Measurements from ENCODE around the gene MEI4. TPM values are rescaled to one million over a fixed set of nuclear protein-coding genes. Genes with fewer than 3 reads are reported as not detected.

Gene MEI4
- polyA plus RNA-seq, 1 donor (not counting 4 experiments of a cell fraction or from before 2014, with no cell fraction given): 0.01 TPM

DNA sequence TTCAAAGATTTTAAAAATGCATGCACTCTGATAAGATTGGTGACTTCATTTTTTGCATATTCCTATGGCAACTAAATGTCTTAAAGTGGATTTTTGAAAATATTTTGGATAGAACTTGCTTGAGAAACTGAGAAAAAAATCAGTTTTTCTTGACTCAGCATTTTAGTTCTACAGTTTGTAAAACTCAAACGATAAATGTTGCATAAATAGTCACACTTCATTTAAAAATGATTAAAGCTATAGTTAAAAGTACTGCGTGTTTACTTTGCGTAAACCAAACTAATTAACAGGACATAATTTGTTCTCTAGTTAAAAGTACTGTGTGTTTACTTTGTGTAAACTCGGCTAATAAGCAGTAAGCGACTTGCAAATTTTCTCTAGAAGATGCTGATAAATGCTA, 28.3 kb upstream of the MEI4 start:
- FAIRE-seq: no peak
- dilution Hi-C loops (cut with MboI; ENCODE audit: extremely low pct_ligation_motif_present, low sequenced_read_pairs): no loop called here

DNA sequence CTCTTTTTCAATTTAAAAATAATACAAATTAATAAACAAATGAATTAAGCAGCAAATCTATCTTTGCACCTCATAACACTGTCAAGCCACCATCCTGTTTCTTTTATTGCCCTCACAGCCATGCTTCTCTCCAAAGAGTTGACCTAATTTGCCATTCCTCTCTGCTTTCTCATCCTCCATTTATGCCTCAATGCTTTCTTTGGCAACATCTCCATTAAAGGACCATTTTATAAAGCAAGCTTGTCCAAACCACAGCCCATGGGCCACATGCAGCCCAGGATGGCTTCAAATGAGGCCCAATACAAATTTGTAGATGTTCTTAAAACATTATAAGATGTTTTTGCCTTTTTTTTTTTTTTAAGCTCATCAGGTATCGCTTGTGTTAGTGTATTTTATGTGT, 26.4 kb upstream of the MEI4 start:
- no peaks in the 10 kb centered on the region for H3K9me3 ChIP-seq (ENCODE audit: control insufficient read depth, low read depth, low read length)

More for the DNA sequence above, 28.3 kb upstream of the MEI4 start:
- Histone ChIP-seq H3K9me3 (ENCODE audit: control insufficient read depth, low read depth, low read length) (no peaks in the 10 kb centered on the region), H4K20me1 (ENCODE audit: control insufficient read depth, extremely low read depth, insufficient read depth, low read length) (no peaks in the 10 kb centered on the region), H3K9me1 (ENCODE audit: control insufficient read depth, extremely low read depth, insufficient read depth, low read length) (no peaks in the 10 kb centered on the region), H3K79me2 (ENCODE audit: control insufficient read depth, insufficient read depth, low read length) (no peaks in the 10 kb centered on the region), H2AFZ (ENCODE audit: control insufficient read depth, low read length) (no peak overlapping the region), H3K27me3 (ENCODE audit: control insufficient read depth, extremely low read depth, insufficient read depth, low read length) (no peaks in the 10 kb centered on the region), H3K9ac (ENCODE audit: control insufficient read depth, extremely low read depth, insufficient read depth, low read length) (no peak overlapping the region), H3K4me1 (ENCODE audit: control insufficient read depth, extremely low read depth, insufficient read depth, low read length) (no peaks in the 10 kb centered on the region), H3K36me3 (ENCODE audit: control insufficient read depth in 2 of 2, extremely low read depth in 1 of 2, insufficient read depth in 2 of 2, low read length in 2 of 2) (no peaks in the 10 kb centered on the region), H3K4me2 (ENCODE audit: control insufficient read depth, extremely low read depth, insufficient read depth, low read depth, low read length) (no peak overlapping the region), H3K4me3 (ENCODE audit: control insufficient read depth in 2 of 3, extremely low read depth in 1 of 3, insufficient read depth in 2 of 3, low read depth in 1 of 3, low read length in 3 of 3) (no peak overlapping the region), H3K27ac (ENCODE audit: control insufficient read depth, insufficient read depth, low read length) (no peak overlapping the region)
- DNase-seq (ENCODE audit: low read depth, low spot score): no peak
- TF ChIP-seq, protein P1, sequence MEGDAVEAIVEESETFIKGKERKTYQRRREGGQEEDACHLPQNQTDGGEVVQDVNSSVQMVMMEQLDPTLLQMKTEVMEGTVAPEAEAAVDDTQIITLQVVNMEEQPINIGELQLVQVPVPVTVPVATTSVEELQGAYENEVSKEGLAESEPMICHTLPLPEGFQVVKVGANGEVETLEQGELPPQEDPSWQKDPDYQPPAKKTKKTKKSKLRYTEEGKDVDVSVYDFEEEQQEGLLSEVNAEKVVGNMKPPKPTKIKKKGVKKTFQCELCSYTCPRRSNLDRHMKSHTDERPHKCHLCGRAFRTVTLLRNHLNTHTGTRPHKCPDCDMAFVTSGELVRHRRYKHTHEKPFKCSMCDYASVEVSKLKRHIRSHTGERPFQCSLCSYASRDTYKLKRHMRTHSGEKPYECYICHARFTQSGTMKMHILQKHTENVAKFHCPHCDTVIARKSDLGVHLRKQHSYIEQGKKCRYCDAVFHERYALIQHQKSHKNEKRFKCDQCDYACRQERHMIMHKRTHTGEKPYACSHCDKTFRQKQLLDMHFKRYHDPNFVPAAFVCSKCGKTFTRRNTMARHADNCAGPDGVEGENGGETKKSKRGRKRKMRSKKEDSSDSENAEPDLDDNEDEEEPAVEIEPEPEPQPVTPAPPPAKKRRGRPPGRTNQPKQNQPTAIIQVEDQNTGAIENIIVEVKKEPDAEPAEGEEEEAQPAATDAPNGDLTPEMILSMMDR (optimal IDR thresholded peaks at IDR 0.05 in 1 of 3, IDR thresholded peaks at IDR 0.05 in 1 of 3, conservative IDR thresholded peaks at IDR 0.05 in 1 of 3; ENCODE audit: extremely low read depth in 1 of 3, insufficient read depth in 2 of 3, low read length in 3 of 3): no peak
- TF ChIP-seq EZH2 (IDR thresholded peaks at IDR 0.05; ENCODE audit: low read length): no peak

More for the DNA sequence above, 26.4 kb upstream of the MEI4 start:
- no peaks in the 10 kb centered on the region for H3K9me1 ChIP-seq (ENCODE audit: control insufficient read depth, extremely low read depth, insufficient read depth, low read length)
- H3K27me3 ChIP-seq (ENCODE audit: control insufficient read depth, extremely low read depth, insufficient read depth, low read length): no peaks in the 10 kb centered on the region
- H3K9ac ChIP-seq (ENCODE audit: control insufficient read depth, extremely low read depth, insufficient read depth, low read length): no peak overlapping the region
- no peaks in the 10 kb centered on the region for H3K79me2 ChIP-seq (ENCODE audit: control insufficient read depth, insufficient read depth, low read length)
- no peaks in the 10 kb centered on the region for H3K4me1 ChIP-seq (ENCODE audit: control insufficient read depth, extremely low read depth, insufficient read depth, low read length)
- dilution Hi-C loops (cut with MboI; ENCODE audit: extremely low pct_ligation_motif_present, low sequenced_read_pairs): no loop called here
- no peak for TF ChIP-seq EZH2 (IDR thresholded peaks at IDR 0.05; ENCODE audit: low read length)
- TF ChIP-seq, protein P1 (optimal IDR thresholded peaks at IDR 0.05 in 1 of 3, IDR thresholded peaks at IDR 0.05 in 1 of 3, conservative IDR thresholded peaks at IDR 0.05 in 1 of 3; ENCODE audit: extremely low read depth in 1 of 3, insufficient read depth in 2 of 3, low read length in 3 of 3): no peak
- no peak overlapping the region for H3K4me3 ChIP-seq (ENCODE audit: control insufficient read depth in 2 of 3, extremely low read depth in 1 of 3, insufficient read depth in 2 of 3, low read depth in 1 of 3, low read length in 3 of 3)
- H3K4me2 ChIP-seq (ENCODE audit: control insufficient read depth, extremely low read depth, insufficient read depth, low read depth, low read length): no peak overlapping the region
- H3K36me3 ChIP-seq (ENCODE audit: control insufficient read depth in 2 of 2, extremely low read depth in 1 of 2, insufficient read depth in 2 of 2, low read length in 2 of 2): no peaks in the 10 kb centered on the region
- H4K20me1 ChIP-seq (ENCODE audit: control insufficient read depth, extremely low read depth, insufficient read depth, low read length): no peaks in the 10 kb centered on the region
- no peak overlapping the region for H3K27ac ChIP-seq (ENCODE audit: control insufficient read depth, insufficient read depth, low read length)
- DNase-seq (ENCODE audit: low read depth, low spot score) (no peak), FAIRE-seq (no peak)
- no peak overlapping the region for H2AFZ ChIP-seq (ENCODE audit: control insufficient read depth, low read length)

Measured in keratinocyte (primary cell).